T-helper 17 cell (primary cell): Measurements from ENCODE around the gene PPARD. TPM values are rescaled to one million over a fixed set of nuclear protein-coding genes. Genes with fewer than 3 reads are reported as not detected.
A peak's percentile ranks its signal among the peaks of the same experiment; 100 is the strongest.

Source experiments
- ATAC-seq: fragments of 150-1000 bp; cut with Tn5 transposase; 2 replicates; pipeline ENCODE4 v1.10.0; 2021; ENCODE audit warnings: mild to moderate bottlenecking, moderate library complexity
- DNase-seq, 3 donors: peaks; one replicate each; pipeline versions ENCODE4 v3.0.0 to v3.0.0-alpha.2; 2020 to 2021
- H3K9me3 ChIP-seq: one replicate; pipeline ENCODE4 v1.7.0; 2013; ENCODE audit warnings: low read length, mild to moderate bottlenecking; ENCODE audit not compliant: control insufficient read depth, poor library complexity, severe bottlenecking
- H3K27ac Mint-ChIP-seq: one replicate; pipeline ENCODE4 v1.8.0; 2022; ENCODE audit warnings: mild to moderate bottlenecking, moderate library complexity, mixed read lengths
- H3K27me3 Mint-ChIP-seq: one replicate; pipeline ENCODE4 v1.8.0; 2022; ENCODE audit warnings: mixed read lengths
- H3K36me3 Mint-ChIP-seq: one replicate; pipeline ENCODE4 v1.8.0; 2022; ENCODE audit warnings: low read depth, mixed read lengths
- H3K4me1 Mint-ChIP-seq: one replicate; pipeline ENCODE4 v1.8.0; 2022; ENCODE audit warnings: mild to moderate bottlenecking, mixed read lengths
- H3K4me3 Mint-ChIP-seq: one replicate; pipeline ENCODE4 v1.8.0; 2022; ENCODE audit warnings: mild to moderate bottlenecking, moderate library complexity, mixed read lengths
- total RNA-seq, 4 donors: library from RNA in 2 of 4; stranded (reverse) in 2 of 4; gene quantifications; one replicate each; pipeline ENCODE4 v1.2.3 and lab custom pipeline; 2022 to 2026

Gene PPARD
- total RNA-seq, 2 donors from 2014 or later, result 25.0 to 29.9 TPM

DNA sequence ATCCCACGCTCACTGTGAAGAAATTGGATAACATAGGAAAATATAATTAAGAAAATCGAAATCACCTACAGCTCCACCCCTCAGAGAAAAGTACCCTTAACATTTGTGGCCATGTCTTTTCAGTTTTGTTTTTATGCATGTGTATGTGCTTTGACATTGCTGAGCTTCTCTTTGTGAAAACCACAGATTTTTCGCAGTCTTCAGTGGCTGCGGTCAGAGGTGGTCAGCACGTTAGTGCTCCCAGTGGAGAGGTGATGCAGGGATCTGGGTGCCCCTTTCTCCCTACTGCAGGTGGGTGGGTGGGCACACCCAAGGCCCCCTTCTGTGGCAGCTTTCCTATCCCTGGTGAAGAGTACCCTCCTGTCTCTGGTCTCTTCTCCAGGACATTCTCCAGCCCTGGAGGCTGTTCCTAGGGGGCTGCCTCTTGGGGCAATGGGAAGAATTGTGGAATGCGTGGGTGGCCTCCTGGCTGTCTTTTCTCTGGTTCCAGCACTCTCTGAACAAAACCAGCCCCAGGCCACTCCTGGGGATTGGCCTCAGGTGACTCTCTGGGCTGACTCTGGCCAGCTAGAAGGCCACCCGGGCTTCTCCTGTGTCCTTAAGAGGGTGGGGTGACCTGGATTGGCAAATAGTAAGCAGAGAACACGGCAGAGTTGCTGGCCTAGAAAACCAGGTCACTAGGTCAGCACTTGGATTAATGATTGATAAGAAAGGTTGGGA is 59.9 kb downstream of the PPARD start:
- Mint-ChIP-seq H3K4me1 (peaks cover 30% of the 10 kb centered on the region), H3K27me3 (no peaks in the 10 kb centered on the region), H3K27ac (peak overlapping the region; percentile 59), H3K4me3 (no peak overlapping the region), H3K36me3 (peaks cover 7% of the 10 kb centered on the region)
- DNase-seq, result no peak
- ATAC-seq, result no peak
- H3K9me3 ChIP-seq, result no peaks in the 10 kb centered on the region

GRCh38 chr6:35402856-35403191 is 60.5 kb downstream of the PPARD start:
- H3K27ac Mint-ChIP-seq, result no peak overlapping the region
- H3K36me3 Mint-ChIP-seq, result peaks cover 4% of the 10 kb centered on the region
- no peaks in the 10 kb centered on the region for H3K9me3 ChIP-seq
- no peaks in the 10 kb centered on the region for H3K27me3 Mint-ChIP-seq
- H3K4me3 Mint-ChIP-seq, result no peak overlapping the region
- DNase-seq (no peak), ATAC-seq (no peak)
- peaks cover 27% of the 10 kb centered on the region for H3K4me1 Mint-ChIP-seq

DNA sequence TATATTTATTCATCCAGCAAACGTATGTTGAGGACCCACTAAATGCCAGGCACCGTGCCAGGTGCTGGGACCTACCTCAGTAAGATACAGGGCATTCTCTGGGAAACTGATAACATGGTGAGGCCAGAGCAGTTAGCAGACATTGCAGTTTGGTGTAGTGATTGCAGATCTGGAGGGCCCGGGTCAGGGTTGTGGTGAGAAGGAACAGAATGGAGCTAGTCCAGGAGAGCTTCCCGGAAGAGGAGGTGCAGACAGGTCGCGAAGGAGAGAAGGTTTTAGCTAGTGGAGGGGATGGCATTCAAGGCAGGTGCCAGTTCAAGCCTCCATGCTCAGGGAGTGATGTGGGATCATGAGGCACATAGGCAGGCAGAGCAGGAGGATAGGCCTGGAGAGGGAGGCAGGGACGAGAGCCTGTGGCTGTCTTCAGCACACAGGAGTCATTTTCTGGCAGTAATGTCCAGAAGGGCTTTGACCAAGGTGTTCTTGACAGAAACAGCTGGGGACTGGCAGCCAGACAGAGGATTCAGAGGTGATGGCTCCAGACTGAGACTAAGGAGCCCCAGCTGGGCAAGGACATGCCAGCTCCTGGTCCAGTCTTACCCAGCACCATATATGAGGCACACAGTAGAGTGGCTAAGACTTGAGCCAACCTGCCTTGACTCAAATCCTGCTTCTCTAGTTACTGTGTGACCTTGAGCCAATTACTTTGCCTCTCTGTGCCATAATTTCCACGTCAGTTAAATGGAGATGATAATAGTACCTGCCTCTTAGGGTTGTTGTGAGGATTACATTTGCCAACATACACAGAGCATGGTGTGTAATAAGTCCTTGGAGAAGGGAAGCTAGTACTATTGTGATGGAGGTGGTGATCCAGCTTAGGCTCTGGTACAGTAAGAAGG is 61.4 kb downstream of the PPARD start:
- DNase-seq (no peak), ATAC-seq (no peak)
- peaks cover 23% of the 10 kb centered on the region for H3K4me1 Mint-ChIP-seq
- peak overlapping the region; percentile 87 for H3K27ac Mint-ChIP-seq
- no peaks in the 10 kb centered on the region for H3K36me3 Mint-ChIP-seq
- H3K27me3 Mint-ChIP-seq, result no peaks in the 10 kb centered on the region
- H3K9me3 ChIP-seq, result no peaks in the 10 kb centered on the region
- H3K4me3 Mint-ChIP-seq, result no peak overlapping the region

DNA sequence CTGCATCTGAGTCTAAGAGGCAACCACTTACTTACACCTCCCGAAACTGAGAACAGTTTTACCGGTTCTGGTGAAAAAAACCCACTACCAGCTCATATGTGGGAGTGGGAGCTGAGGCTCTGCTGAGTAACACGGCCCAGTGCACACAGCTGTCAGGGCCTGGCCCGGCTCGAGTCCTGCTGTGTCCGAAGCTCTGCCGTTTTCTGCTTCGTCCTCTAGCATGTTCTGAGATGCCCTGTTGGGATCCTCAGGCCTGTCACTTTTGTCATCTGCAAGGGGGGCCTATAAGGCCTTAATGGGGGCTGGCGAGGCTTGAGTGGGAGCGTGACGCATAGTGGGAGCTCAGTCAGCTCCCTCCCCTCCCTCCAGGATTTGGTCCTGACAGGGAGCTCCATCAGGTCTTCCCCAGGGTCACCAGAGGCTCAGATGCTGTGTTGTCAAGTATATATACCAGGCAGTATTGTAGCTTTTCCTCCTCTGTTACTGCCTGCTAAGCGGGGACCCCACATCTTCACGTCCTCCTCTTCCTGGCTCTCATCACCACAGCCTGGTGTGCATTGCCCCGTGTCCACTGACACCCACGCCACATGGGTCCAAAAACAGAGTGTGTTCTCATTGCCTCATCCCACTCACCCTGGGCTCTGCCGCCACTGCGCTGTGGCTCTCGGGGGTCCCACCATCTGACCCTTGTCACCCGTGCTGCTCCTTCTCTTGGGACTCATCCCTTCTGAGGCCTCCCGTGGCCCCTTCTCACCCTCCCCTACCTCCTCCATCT is 64.5 kb downstream of the PPARD start:
- Mint-ChIP-seq H3K36me3 (peaks cover 2% of the 10 kb centered on the region), H3K4me1 (peaks cover 27% of the 10 kb centered on the region), H3K27ac (peak overlapping the region; percentile 49), H3K4me3 (no peak overlapping the region), H3K27me3 (no peaks in the 10 kb centered on the region)
- DNase-seq (no peak), ATAC-seq (no peak)
- H3K9me3 ChIP-seq, result no peaks in the 10 kb centered on the region

DNA sequence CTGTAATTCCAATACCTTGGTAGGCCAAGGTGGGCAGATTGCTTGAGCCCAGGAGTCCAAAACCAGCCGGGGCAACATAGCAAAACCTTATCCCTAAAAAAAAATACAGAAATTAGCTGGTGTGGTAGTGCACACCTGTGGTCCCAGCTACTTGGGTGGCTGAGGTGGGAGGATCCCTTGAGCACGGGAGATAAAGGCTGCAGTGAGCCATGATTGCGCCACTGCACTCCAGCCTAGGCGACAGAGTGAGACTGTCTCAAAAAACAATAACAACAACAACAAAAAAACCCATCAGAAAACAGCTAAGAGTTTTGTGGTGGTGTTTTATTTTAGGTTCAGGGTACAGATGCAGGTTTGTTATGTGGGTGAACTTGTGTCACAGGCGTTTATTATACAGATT is 66.9 kb downstream of the PPARD start:
- peaks cover 5% of the 10 kb centered on the region for H3K36me3 Mint-ChIP-seq
- no peaks in the 10 kb centered on the region for H3K9me3 ChIP-seq
- no peak for ATAC-seq
- H3K27ac Mint-ChIP-seq, result no peak overlapping the region
- no peak overlapping the region for H3K4me3 Mint-ChIP-seq
- no peak for DNase-seq
- H3K4me1 Mint-ChIP-seq, result peaks cover 29% of the 10 kb centered on the region
- no peaks in the 10 kb centered on the region for H3K27me3 Mint-ChIP-seq

GRCh38 chr6:35410131-35410530 is 67.8 kb downstream of the PPARD start:
- no peaks in the 10 kb centered on the region for H3K9me3 ChIP-seq
- DNase-seq (no peak), ATAC-seq (no peak)
- H3K4me3 Mint-ChIP-seq, result no peak overlapping the region
- H3K27ac Mint-ChIP-seq, result peak overlapping the region; percentile 75
- H3K27me3 Mint-ChIP-seq, result no peaks in the 10 kb centered on the region
- peaks cover 5% of the 10 kb centered on the region for H3K36me3 Mint-ChIP-seq
- peaks cover 33% of the 10 kb centered on the region for H3K4me1 Mint-ChIP-seq

- Mint-ChIP-seq H3K4me1 (peaks cover 37% of the 10 kb centered on the region), H3K27ac (peak overlapping the region; percentile 75), H3K36me3 (peaks cover 7% of the 10 kb centered on the region), H3K4me3 (peak overlapping the region; percentile 64), H3K27me3 (no peaks in the 10 kb centered on the region)
- DNase-seq (no peak), ATAC-seq (peak; percentile 52)
- H3K9me3 ChIP-seq, result no peaks in the 10 kb centered on the region
Measured at GRCh38 chr6:35411066-35411465, 68.7 kb downstream of the PPARD start.

DNA sequence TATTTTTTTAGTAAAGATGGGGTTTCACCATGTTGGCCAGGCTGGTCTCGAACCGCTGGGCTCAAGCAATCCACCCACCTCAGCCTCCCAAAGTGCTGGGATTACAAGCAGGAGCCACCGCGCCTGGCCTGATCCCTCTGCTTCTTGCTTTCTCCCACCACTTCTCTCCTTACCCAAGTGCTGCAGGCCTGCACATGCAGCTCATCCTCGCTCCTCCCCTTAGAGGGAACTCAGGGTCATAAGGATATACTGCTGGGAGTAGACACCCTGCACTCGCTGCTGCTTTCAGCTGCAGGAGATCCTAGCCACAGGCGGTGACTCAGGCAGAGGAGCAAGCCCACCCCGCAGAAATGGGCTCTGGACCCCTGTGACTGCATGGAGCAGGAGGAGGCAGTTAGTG is 69.7 kb downstream of the PPARD start:
- no peak for ATAC-seq
- no peak for DNase-seq
- H3K27me3 Mint-ChIP-seq, result no peaks in the 10 kb centered on the region
- H3K27ac Mint-ChIP-seq, result peak overlapping the region; percentile 27
- peaks cover 7% of the 10 kb centered on the region for H3K36me3 Mint-ChIP-seq
- peaks cover 35% of the 10 kb centered on the region for H3K4me1 Mint-ChIP-seq
- H3K9me3 ChIP-seq, result no peaks in the 10 kb centered on the region
- H3K4me3 Mint-ChIP-seq, result no peak overlapping the region

- H3K36me3 Mint-ChIP-seq, result peaks cover 7% of the 10 kb centered on the region
Measured at GRCh38 chr6:35413911-35414310, 71.6 kb downstream of the PPARD start.

GRCh38 chr6:35415065-35415891 is 72.9 kb downstream of the PPARD start:
- no peaks in the 10 kb centered on the region for H3K9me3 ChIP-seq
- Mint-ChIP-seq H3K27me3 (no peaks in the 10 kb centered on the region), H3K27ac (peak overlapping the region; percentile 73), H3K4me3 (peak overlapping the region; percentile 25), H3K4me1 (peaks cover 41% of the 10 kb centered on the region), H3K36me3 (peaks cover 7% of the 10 kb centered on the region)
- ATAC-seq, result peak; percentile 70
- peak in 2 of 3 donors; percentile 16 to 22 for DNase-seq

More at GRCh38 chr6:35413911-35414310, 71.6 kb downstream of the PPARD start:
- H3K27ac Mint-ChIP-seq, result no peak overlapping the region
- H3K9me3 ChIP-seq, result no peaks in the 10 kb centered on the region
- no peak for DNase-seq
- H3K4me1 Mint-ChIP-seq, result peaks cover 40% of the 10 kb centered on the region
- no peak overlapping the region for H3K4me3 Mint-ChIP-seq
- no peaks in the 10 kb centered on the region for H3K27me3 Mint-ChIP-seq
- no peak for ATAC-seq

- ATAC-seq, result no peak
- no peaks in the 10 kb centered on the region for H3K9me3 ChIP-seq
- DNase-seq, result no peak
- Mint-ChIP-seq H3K27ac (no peak overlapping the region), H3K27me3 (no peaks in the 10 kb centered on the region), H3K36me3 (peaks cover 4% of the 10 kb centered on the region), H3K4me1 (peaks cover 22% of the 10 kb centered on the region), H3K4me3 (no peak overlapping the region)
Measured at GRCh38 chr6:35417979-35418661, 75.8 kb downstream of the PPARD start.

GRCh38 chr6:35419417-35419816 is 77.1 kb downstream of the PPARD start:
- H3K9me3 ChIP-seq, result no peaks in the 10 kb centered on the region
- no peak for ATAC-seq
- peaks cover 4% of the 10 kb centered on the region for H3K36me3 Mint-ChIP-seq
- no peak overlapping the region for H3K4me3 Mint-ChIP-seq
- no peaks in the 10 kb centered on the region for H3K27me3 Mint-ChIP-seq
- no peak overlapping the region for H3K27ac Mint-ChIP-seq
- peaks cover 22% of the 10 kb centered on the region for H3K4me1 Mint-ChIP-seq
- DNase-seq, result no peak
